Breast epithelium (tissue), 3 donors: Measurements from ENCODE around the gene ZNF700.

Experiments
- CTCF ChIP-seq, 3 donors: fragments of 450-650 bp; IDR thresholded peaks; one replicate each; pipeline ENCODE4 v1.5.1; 2016 to 2017; ENCODE audit warnings: antibody characterized with exemption in 3 of 3, mild to moderate bottlenecking in 3 of 3, moderate library complexity in 3 of 3
- POLR2A ChIP-seq: fragments of 450-650 bp; IDR thresholded peaks from one replicate; pipeline ENCODE4 v1.6.1; 2016; ENCODE audit warnings: antibody characterized with exemption, mild to moderate bottlenecking, moderate library complexity
- POLR2AphosphoS5 ChIP-seq, 3 donors: sonication (generic); formaldehyde crosslinking; IDR thresholded peaks; one replicate each; pipeline ENCODE4 v1.6.1; 2017; ENCODE audit warnings: antibody characterized with exemption in 3 of 3

- no peak for TF ChIP-seq POLR2A
- TF ChIP-seq CTCF (IDR thresholded peaks at IDR 0.05) = no peak
- TF ChIP-seq POLR2AphosphoS5 (IDR thresholded peaks at IDR 0.05) = no peak
Measured at GRCh38 chr19:11986754-11987153, 61.8 kb downstream of the ZNF700 start.
